Chondrocyte (in vitro differentiated cells): ENCODE measurements around the gene ALAD. TPM values are rescaled to one million over a fixed set of nuclear protein-coding genes. Genes with fewer than 3 reads are reported as not detected.

ENCODE experiments used
- DNase-seq: peaks from one replicate; pipeline ENCODE4 v3.0.0; 2021; ENCODE audit warnings: mixed read lengths, low spot score
- H3K27ac Mint-ChIP-seq: one replicate; pipeline ENCODE4 v1.8.0; 2021; ENCODE audit warnings: mild to moderate bottlenecking, moderate library complexity, mixed read lengths; ENCODE audit not compliant: unreplicated experiment
- H3K27me3 Mint-ChIP-seq: 2 replicates; pipeline ENCODE4 v1.8.0; 2021; ENCODE audit warnings: low read depth, mixed read lengths
- H3K36me3 Mint-ChIP-seq: 2 replicates; pipeline ENCODE4 v1.8.0; 2021; ENCODE audit warnings: low read depth, mixed read lengths
- H3K4me1 Mint-ChIP-seq: 2 replicates; pipeline ENCODE4 v1.8.0; 2021; ENCODE audit warnings: low read depth, mild to moderate bottlenecking, mixed read lengths
- H3K4me3 Mint-ChIP-seq: one replicate; pipeline ENCODE4 v1.8.0; 2021; ENCODE audit warnings: mild to moderate bottlenecking, moderate library complexity, mixed read lengths; ENCODE audit not compliant: unreplicated experiment
- H3K9me3 Mint-ChIP-seq: 2 replicates; pipeline ENCODE4 v1.8.0; 2021; ENCODE audit warnings: low read depth, mixed read lengths
- total RNA-seq: library from RNA; stranded (reverse); gene quantifications from 3 replicates; pipeline ENCODE4 v1.2.1, GENCODE V29; 2021
- TF ChIP-seq, protein P1 (sequence below): fragments of 200-600 bp; sonication (generic); IDR thresholded peaks from 2 replicates; pipeline ENCODE4 v1.5.0; 2021; ENCODE audit warnings: antibody characterized with exemption, mild to moderate bottlenecking, moderate library complexity

The ALAD gene
- total RNA-seq, 1 donor from 2014 or later: 21.8 TPM

DNA sequence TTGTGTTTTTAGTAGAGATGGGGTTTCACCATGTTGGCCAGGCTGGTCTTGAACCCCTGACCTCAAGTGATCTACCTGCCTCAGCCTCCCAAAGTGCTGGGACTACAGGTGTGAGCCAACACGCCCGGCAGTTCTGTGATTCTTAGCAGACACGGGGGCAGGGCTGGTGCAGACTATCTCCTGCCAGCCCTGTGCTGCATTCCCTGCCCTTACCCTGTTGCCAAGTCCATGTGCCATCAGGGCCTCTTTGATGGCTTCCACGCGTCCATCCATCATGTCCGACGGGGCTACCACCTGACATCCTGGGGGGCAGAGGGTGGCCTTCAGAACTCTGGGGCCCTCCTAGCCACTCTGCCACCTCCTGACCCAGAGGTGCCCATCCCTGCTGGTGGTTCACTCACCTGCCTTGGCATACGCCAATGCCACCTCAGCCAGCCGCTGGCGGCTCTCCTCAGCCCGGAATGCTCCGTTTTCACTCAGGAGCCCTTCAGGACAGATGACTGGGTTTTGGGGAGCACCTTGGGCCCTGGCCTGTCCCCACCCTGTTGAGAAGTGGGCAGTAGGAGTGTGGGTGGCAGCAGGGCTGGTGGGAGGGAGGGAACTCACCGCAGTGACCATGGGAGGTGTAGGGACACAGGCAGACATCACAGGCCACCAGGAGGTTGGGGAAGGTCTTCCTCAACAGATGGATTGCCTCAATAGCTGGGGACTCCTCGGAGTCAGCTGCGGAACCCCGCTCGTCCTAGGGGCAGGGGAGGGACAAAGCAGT, 10.7 kb downstream of the ALAD start:
- Mint-ChIP-seq H3K9me3 (no peaks in the 10 kb centered on the region), H3K27ac (no peak overlapping the region), H3K4me1 (no peaks in the 10 kb centered on the region), H3K4me3 (no peak overlapping the region), H3K27me3 (no peaks in the 10 kb centered on the region), H3K36me3 (peaks cover 25% of the 10 kb centered on the region)
- TF ChIP-seq, protein P1, sequence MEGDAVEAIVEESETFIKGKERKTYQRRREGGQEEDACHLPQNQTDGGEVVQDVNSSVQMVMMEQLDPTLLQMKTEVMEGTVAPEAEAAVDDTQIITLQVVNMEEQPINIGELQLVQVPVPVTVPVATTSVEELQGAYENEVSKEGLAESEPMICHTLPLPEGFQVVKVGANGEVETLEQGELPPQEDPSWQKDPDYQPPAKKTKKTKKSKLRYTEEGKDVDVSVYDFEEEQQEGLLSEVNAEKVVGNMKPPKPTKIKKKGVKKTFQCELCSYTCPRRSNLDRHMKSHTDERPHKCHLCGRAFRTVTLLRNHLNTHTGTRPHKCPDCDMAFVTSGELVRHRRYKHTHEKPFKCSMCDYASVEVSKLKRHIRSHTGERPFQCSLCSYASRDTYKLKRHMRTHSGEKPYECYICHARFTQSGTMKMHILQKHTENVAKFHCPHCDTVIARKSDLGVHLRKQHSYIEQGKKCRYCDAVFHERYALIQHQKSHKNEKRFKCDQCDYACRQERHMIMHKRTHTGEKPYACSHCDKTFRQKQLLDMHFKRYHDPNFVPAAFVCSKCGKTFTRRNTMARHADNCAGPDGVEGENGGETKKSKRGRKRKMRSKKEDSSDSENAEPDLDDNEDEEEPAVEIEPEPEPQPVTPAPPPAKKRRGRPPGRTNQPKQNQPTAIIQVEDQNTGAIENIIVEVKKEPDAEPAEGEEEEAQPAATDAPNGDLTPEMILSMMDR: no peak
- DNase-seq: peak; percentile 61

DNA sequence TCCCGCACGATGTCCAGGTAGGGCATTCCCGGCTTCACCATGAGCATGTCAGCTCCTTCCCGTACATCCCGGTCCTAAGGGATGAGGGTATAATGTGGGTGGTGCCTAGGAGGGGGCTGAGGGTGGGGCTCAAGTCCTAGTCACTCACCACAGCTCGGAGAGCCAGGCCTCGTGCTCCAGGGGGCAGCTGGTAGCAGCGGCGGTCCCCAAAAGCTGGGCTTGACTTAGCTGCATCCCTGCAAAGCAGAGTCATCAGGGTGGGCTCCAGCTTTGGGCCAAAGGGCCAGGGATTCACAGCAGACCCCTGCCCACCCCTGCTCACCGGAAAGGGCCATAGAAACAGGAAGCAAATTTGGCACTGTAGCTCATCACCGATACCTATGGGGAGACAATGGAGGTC, 11.6 kb downstream of the ALAD start:
- H3K27me3 Mint-ChIP-seq: no peaks in the 10 kb centered on the region
- no peaks in the 10 kb centered on the region for H3K4me1 Mint-ChIP-seq
- H3K4me3 Mint-ChIP-seq: no peak overlapping the region
- no peak overlapping the region for H3K27ac Mint-ChIP-seq
- TF ChIP-seq, protein P1: no peak
- peaks cover 25% of the 10 kb centered on the region for H3K36me3 Mint-ChIP-seq
- no peaks in the 10 kb centered on the region for H3K9me3 Mint-ChIP-seq
- peak; percentile 68 for DNase-seq

DNA sequence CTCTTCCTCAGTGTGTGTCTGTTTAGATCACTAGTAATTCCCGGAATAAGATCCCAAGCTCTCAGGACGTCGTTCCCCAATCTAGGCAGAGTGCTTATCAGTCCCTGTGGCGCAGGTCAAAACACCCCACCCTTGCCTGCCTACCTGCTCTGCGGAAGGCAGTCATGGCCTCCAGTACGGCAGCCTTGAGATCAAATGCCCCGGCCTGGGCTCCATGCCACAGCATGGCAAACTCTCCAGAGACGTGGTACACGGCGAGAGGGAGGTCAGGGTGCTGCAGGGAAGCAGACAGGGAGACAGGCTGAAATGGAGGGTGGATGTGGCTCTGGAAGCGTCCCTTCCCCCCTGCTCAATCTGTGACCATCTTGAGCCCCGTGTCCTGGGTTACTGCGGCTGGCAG, 12.3 kb downstream of the ALAD start:
- TF ChIP-seq, protein P1: no peak
- Mint-ChIP-seq H3K27ac (no peak overlapping the region), H3K4me1 (no peaks in the 10 kb centered on the region), H3K9me3 (no peaks in the 10 kb centered on the region), H3K4me3 (no peak overlapping the region), H3K36me3 (peaks cover 25% of the 10 kb centered on the region), H3K27me3 (no peaks in the 10 kb centered on the region)
- peak; percentile 59 for DNase-seq

DNA sequence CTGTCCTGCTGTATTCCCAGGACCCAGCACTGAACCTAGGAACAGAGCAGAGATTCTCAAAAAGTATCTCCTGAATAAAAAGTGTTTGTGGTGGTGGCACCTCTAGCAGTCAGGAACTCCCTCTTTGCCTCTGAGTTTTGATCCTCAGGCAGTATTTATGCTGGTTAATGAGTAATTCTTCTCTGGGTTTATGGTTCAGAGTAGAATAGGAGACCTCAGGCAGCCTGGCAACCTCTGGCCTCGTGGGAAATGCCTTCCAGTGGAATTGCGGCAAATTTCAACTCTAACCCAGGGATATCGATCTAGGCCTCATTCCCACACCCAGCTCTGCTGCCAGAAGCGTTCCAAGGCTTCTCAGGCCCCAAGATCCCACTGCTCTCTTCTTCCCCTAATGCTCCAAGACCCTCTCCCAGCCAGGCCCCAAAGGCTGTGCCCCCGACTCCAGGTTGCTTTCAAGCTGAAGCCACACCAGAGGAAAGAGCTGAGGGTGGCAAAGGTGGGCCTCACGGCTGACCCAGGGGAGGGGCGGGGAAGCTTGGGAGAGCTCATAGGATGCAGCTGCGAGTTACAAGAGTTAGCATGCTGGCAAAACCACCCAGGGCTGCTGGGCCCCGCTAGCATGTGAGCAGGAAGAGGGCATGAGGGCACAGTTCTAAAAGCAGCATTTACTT, 13.4 kb downstream of the ALAD start:
- Mint-ChIP-seq H3K4me3 (no peak overlapping the region), H3K27me3 (no peaks in the 10 kb centered on the region), H3K36me3 (peaks cover 25% of the 10 kb centered on the region), H3K27ac (no peak overlapping the region), H3K4me1 (no peaks in the 10 kb centered on the region), H3K9me3 (no peaks in the 10 kb centered on the region)
- TF ChIP-seq, protein P1: no peak
- DNase-seq: peak; percentile 72

DNA sequence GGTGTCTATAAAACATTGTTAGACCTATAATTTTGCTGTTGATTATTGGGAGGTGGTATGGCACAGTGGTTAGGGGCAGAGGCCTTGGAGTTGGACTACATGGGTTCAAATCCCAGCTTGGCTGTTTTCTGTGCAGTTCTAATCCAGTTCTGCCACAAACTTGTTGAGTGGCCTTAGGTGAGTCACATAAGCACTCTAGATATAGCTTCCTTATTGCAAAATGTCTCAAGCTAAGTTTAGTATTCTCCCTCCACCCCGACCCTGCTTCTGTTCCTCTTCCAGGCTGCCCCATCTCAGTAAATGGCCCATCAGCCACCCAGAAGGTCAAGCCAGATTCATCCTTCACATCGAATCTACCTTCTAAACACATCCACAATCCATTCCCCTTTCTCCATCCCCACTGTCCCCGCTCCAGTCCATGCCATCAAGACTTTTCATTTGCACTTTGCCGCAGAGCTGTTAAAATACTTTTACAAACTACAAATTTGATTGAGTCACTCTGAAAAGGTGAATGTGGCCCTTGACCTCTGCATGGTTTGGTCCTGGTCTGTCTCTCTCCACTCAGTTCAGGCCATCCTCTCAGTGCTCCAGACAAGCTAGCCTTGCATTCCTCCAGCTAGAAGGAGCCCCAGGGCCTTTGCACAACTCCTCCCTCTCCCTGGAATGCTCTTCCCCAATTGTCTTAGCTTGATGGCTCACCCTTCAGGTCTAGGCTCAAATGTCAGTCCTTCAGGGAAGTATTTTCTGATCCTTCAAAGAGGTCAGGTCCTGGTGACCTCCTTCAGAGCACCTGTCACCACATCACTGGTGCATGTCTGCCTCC, 14.3 kb downstream of the ALAD start:
- Mint-ChIP-seq H3K27me3 (no peaks in the 10 kb centered on the region), H3K4me1 (no peaks in the 10 kb centered on the region), H3K36me3 (peaks cover 22% of the 10 kb centered on the region), H3K27ac (no peak overlapping the region), H3K9me3 (no peaks in the 10 kb centered on the region), H3K4me3 (no peak overlapping the region)
- TF ChIP-seq, protein P1: no peak
- DNase-seq: no peak
